ENCODE results near the gene RHOA. TPM values are rescaled to one million over a fixed set of nuclear protein-coding genes. Genes with fewer than 3 reads are reported as not detected.

The RHOA gene
- total and polyA plus RNA-seq, 2 of the 4 experiments (the other 2 are of a cell fraction): 383 to 879 TPM

DNA sequence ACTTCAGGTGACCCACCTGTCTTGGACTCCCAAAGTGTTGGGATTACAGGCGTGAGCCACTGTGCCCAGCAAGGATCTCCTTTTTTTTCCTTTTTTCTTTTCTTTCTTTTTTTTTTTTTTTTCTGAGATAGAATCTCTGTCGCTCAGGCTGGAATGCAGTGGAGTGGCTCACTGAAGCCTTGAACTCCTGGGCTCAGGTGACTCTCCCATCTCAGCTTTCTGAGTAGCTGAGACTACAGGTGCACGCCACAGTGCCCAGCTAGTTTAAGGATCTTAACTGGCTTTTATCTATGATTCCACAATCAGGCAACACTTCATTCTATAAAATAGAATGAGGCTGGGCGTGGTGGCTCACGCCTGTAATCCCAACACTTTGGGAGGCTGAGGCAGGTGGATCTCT, 33.6 kb upstream of the RHOA start:
- no peaks in the 10 kb centered on the region for H3K36me3 ChIP-seq (ENCODE audit: control insufficient read depth, insufficient read depth, low read length)
- H3K18ac ChIP-seq (ENCODE audit: low read depth, low read length): no peak overlapping the region
- TF ChIP-seq, protein P1, sequence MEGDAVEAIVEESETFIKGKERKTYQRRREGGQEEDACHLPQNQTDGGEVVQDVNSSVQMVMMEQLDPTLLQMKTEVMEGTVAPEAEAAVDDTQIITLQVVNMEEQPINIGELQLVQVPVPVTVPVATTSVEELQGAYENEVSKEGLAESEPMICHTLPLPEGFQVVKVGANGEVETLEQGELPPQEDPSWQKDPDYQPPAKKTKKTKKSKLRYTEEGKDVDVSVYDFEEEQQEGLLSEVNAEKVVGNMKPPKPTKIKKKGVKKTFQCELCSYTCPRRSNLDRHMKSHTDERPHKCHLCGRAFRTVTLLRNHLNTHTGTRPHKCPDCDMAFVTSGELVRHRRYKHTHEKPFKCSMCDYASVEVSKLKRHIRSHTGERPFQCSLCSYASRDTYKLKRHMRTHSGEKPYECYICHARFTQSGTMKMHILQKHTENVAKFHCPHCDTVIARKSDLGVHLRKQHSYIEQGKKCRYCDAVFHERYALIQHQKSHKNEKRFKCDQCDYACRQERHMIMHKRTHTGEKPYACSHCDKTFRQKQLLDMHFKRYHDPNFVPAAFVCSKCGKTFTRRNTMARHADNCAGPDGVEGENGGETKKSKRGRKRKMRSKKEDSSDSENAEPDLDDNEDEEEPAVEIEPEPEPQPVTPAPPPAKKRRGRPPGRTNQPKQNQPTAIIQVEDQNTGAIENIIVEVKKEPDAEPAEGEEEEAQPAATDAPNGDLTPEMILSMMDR (conservative IDR thresholded peaks at IDR 0.05; ENCODE audit: low read depth, low read length): no peak
- TF ChIP-seq MXI1 (IDR thresholded peaks at IDR 0.05; ENCODE audit: borderline replicate concordance, low read depth, low read length) (no peak), MAZ (IDR thresholded peaks at IDR 0.05; ENCODE audit: borderline replicate concordance, low read depth, low read length) (no peak), RCOR1 (IDR thresholded peaks at IDR 0.05; ENCODE audit: insufficient replicate concordance, low read length) (no peak), SMC3 (IDR thresholded peaks at IDR 0.05; ENCODE audit: low read depth, low read length) (no peak), FOS (IDR thresholded peaks at IDR 0.05; ENCODE audit: low read depth, low read length) (no peak)
- TF ChIP-seq, protein P2, sequence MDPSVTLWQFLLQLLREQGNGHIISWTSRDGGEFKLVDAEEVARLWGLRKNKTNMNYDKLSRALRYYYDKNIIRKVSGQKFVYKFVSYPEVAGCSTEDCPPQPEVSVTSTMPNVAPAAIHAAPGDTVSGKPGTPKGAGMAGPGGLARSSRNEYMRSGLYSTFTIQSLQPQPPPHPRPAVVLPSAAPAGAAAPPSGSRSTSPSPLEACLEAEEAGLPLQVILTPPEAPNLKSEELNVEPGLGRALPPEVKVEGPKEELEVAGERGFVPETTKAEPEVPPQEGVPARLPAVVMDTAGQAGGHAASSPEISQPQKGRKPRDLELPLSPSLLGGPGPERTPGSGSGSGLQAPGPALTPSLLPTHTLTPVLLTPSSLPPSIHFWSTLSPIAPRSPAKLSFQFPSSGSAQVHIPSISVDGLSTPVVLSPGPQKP (IDR thresholded peaks at IDR 0.05; ENCODE audit: borderline replicate concordance, low read depth, low read length): no peak
- no peak for ATAC-seq (ENCODE audit: low read depth)
- H3K9me3 ChIP-seq (ENCODE audit: control insufficient read depth, insufficient read depth, low read length): no peaks in the 10 kb centered on the region
- H2BK15ac ChIP-seq (ENCODE audit: low read depth, low read length): no peak overlapping the region
- H3K79me1 ChIP-seq (ENCODE audit: low read depth in 1 of 2, low read length in 2 of 2): no peaks in the 10 kb centered on the region; a peak in 1 of 4 replicates
- no peak overlapping the region for H3K14ac ChIP-seq (replicated peaks; ENCODE audit: low read depth, low read length)
- no TSS peak for BruUV-seq (replicated peaks)
- H2BK5ac ChIP-seq (ENCODE audit: low read depth, low read length, poor library complexity, severe bottlenecking): no peak overlapping the region
- peaks cover 4% of the 10 kb centered on the region; the same call in 1 of the 2 replicates for H3K9me1 ChIP-seq (ENCODE audit: insufficient read depth, low read length)
- H3K56ac ChIP-seq (ENCODE audit: extremely low read depth, insufficient read depth, low read length): no peak overlapping the region
- no peak overlapping the region for H2BK120ac ChIP-seq (ENCODE audit: low read depth, low read length)
- no peak overlapping the region for H3K23ac ChIP-seq (ENCODE audit: low read depth, low read length)
- dilution Hi-C loops (cut with HindIII; ENCODE audit: low sequenced_read_pairs, unreplicated experiment): no loop called here
- no peak overlapping the region for H4K91ac ChIP-seq (ENCODE audit: insufficient read depth, low read depth, low read length)
- H4K20me1 ChIP-seq (ENCODE audit: insufficient read depth, low read length): no peaks in the 10 kb centered on the region
- H3K27me3 ChIP-seq (ENCODE audit: control insufficient read depth, insufficient read depth, low read length): no peaks in the 10 kb centered on the region
- H3K4me1 ChIP-seq (ENCODE audit: control insufficient read depth, insufficient read depth, low read length): peaks cover 4% of the 10 kb centered on the region
- no peak for DNase-seq
- no peak overlapping the region for H3K4me2 ChIP-seq (ENCODE audit: low read depth, low read length)
- H2AK9ac ChIP-seq (replicated peaks; ENCODE audit: low read depth, low read length, poor library complexity): no peak overlapping the region
- H3K4me3 ChIP-seq (ENCODE audit: insufficient read depth, low read depth, low read length): no peak overlapping the region
- no peak overlapping the region for H4K8ac ChIP-seq (ENCODE audit: low read depth in 2 of 2, low read length in 2 of 2)
- peak overlapping the region; percentile 73; the same call in 1 of the 2 replicates for H2AK5ac ChIP-seq (ENCODE audit: low read depth, low read length)
- no CpG with 5 or more reads among the region's 5 CpGs for WGBS, 2 experiments (ENCODE audit: extremely low coverage in 2 of 2, insufficient read length in 1 of 2)
- no peak overlapping the region for H4K5ac ChIP-seq (ENCODE audit: low read depth, low read length)
- no peak overlapping the region for H2AFZ ChIP-seq (replicated peaks; ENCODE audit: low read length, poor library complexity)
- ChIA-PET POLR2A (ENCODE audit: unreplicated experiment) (interaction anchor here (0.6 kb wide), 1 partner anchor 108 kb away, joined by 7 read pairs; no protein-coding TSS in a partner anchor), CTCF (interaction anchor here (0.6 kb wide), 1 partner anchor 297 kb away, joined by 5 read pairs; no protein-coding TSS in a partner anchor)
- H3K9ac ChIP-seq (ENCODE audit: low read depth, low read length): no peak overlapping the region
- intact Hi-C loops (cut with micrococcal nuclease): no loop called here
- no peak overlapping the region for H3K4ac ChIP-seq (ENCODE audit: low read depth, low read length)
- in situ Hi-C loops (cut with MboI; ENCODE audit: low sequenced_read_pairs): loop anchor here (5.0 to 25.0 kb wide), 2 partner anchors 103 to 283 kb away; partner anchors contain the start of genes CCDC71, KLHDC8B and USP4
- H3K27ac ChIP-seq (ENCODE audit: insufficient read depth, low read length): no peak overlapping the region
- H2BK20ac ChIP-seq (ENCODE audit: low read depth, low read length): no peak overlapping the region

Data from IMR-90 (cell line).